Activated naive CD8-positive, alpha-beta T cell treated with anti-CD3 and anti-CD28 coated beads for 36 hours (primary cell): Measurements from ENCODE around the gene CHRDL1. TPM values are rescaled to one million over a fixed set of nuclear protein-coding genes. Genes with fewer than 3 reads are reported as not detected.

Experiments used
- DNase-seq: peaks from one replicate; pipeline ENCODE4 v3.0.0; 2021
- H3K27ac Mint-ChIP-seq: one replicate; pipeline ENCODE4 v1.8.0; 2022; ENCODE audit warnings: mild to moderate bottlenecking, moderate library complexity, mixed read lengths
- H3K27me3 Mint-ChIP-seq: one replicate; pipeline ENCODE4 v1.8.0; 2022; ENCODE audit warnings: mild to moderate bottlenecking, mixed read lengths
- H3K36me3 Mint-ChIP-seq: one replicate; pipeline ENCODE4 v1.8.0; 2021; ENCODE audit warnings: mild to moderate bottlenecking, mixed read lengths
- H3K4me1 Mint-ChIP-seq: one replicate; pipeline ENCODE4 v1.8.0; 2021; ENCODE audit warnings: mixed read lengths
- H3K4me3 Mint-ChIP-seq: one replicate; pipeline ENCODE4 v1.8.0; 2022; ENCODE audit warnings: mild to moderate bottlenecking, moderate library complexity, mixed read lengths
- H3K9me3 Mint-ChIP-seq: one replicate; pipeline ENCODE4 v1.8.0; 2022; ENCODE audit warnings: mixed read lengths
- total RNA-seq, 2 experiments: library from RNA; stranded (reverse); gene quantifications; one replicate each; pipeline ENCODE4 v1.2.3, GENCODE V29; 2021

Gene CHRDL1
- total RNA-seq, 2 experiments from 2014 or later, result not detected

DNA sequence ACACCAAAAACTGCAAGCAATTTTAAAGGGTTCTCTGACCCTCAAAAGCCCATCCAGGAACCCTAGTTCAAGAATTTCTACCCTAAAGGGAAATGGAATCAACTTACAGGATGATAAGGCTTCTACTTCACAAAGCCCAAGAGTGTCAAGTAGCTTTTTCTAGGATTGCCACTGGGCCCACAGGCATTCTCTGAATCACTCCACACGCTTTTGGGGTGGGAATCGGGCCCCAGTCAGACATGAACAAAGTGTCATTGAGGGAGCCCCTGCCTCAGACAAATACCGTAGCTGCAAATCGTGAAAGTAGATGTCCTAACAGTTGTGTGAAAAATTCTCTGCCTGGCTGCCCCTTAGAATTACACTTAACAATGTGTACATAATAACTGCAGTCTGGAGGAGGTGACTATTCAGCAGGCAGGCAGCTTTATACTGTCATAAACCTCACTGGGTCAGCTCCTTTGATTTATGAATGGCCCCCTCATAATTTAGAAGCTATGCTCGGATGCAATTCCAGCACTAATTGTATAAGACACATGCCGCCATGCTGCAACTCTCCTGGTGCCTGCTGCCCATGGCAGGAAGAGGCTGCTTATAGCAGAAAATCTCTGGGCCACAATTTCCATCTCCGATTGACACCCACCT, 36.7 kb downstream of the CHRDL1 start:
- H3K4me1 Mint-ChIP-seq, result no peaks in the 10 kb centered on the region
- no peaks in the 10 kb centered on the region for H3K36me3 Mint-ChIP-seq
- no peak overlapping the region for H3K27ac Mint-ChIP-seq
- no peaks in the 10 kb centered on the region for H3K27me3 Mint-ChIP-seq
- H3K4me3 Mint-ChIP-seq, result no peak overlapping the region
- DNase-seq, result no peak
- H3K9me3 Mint-ChIP-seq, result peaks cover 4% of the 10 kb centered on the region

DNA sequence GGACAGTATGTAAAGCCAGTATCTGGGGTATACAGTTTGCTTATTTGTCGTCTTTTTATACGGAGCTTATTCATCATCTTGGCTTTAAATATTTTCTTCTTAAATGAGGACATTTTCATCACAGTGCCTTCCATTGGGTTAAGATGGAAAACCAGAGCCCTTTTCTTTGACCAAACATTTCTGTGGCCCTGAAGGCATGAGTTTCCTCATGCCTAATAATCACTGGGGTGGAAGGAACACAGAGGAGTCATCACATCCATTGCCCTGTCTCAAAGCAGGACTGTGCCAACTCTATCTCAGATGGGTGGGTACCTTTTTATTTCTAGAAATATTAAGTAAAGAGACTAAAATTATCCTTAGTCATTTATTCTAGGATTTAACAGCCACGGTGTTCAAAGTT, 40.0 kb downstream of the CHRDL1 start:
- no peaks in the 10 kb centered on the region for H3K27me3 Mint-ChIP-seq
- H3K9me3 Mint-ChIP-seq, result peaks cover 5% of the 10 kb centered on the region
- no peak overlapping the region for H3K4me3 Mint-ChIP-seq
- no peaks in the 10 kb centered on the region for H3K4me1 Mint-ChIP-seq
- no peak overlapping the region for H3K27ac Mint-ChIP-seq
- DNase-seq, result no peak
- H3K36me3 Mint-ChIP-seq, result no peaks in the 10 kb centered on the region

DNA sequence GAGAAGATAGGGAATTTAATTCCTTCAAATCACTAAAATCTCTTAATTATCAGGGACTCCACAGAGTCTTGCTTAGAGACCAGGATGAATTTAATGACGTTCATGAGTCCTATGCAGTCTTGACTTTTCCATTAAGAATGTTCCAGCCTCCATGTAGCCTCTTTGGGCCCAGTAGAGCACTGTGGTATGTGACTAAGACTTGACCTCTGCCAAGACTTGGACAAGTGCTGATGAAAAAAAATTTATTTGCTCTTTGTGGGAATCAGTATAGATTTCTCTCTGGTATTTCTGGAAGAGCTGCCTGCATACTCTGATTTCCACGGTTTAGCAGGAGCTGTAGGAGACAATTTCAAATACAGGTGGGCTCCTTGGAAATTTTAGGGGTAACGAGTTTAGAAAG, 40.6 kb downstream of the CHRDL1 start:
- peaks cover 5% of the 10 kb centered on the region for H3K9me3 Mint-ChIP-seq
- H3K4me3 Mint-ChIP-seq, result no peak overlapping the region
- no peaks in the 10 kb centered on the region for H3K4me1 Mint-ChIP-seq
- DNase-seq, result no peak
- H3K36me3 Mint-ChIP-seq, result no peaks in the 10 kb centered on the region
- H3K27me3 Mint-ChIP-seq, result no peaks in the 10 kb centered on the region
- no peak overlapping the region for H3K27ac Mint-ChIP-seq

DNA sequence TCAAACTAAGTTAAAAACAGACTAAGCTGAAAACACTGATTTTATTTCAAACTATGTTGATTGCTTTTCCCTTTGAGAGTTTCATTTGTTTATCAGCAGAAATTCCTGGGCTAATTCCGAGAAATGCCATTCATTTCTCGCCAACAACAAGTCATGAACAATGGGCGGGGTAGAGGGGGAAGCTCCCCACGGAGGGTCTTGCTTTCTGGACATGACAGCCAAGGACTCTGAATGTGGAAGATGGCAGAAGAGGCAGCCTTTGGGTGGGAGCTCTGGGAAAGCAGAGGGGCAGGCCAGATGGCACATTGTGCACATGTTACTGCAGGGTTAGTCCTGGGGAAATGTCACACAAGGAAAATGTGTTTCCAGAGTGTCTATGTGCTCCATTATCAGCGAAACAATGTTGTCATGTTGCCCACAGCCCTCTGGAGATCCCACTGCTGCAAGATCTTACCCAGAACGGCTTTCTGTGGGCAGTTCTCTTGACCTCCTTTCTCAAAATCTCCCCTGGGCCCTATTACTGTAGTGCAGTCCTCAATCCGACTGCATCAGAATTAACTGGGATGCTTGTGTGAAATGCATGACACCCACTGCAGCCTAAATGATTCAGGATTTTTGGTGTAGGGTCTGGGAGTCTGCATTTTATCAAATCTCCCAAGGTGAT, 45.0 kb downstream of the CHRDL1 start:
- H3K36me3 Mint-ChIP-seq, result no peaks in the 10 kb centered on the region
- H3K27me3 Mint-ChIP-seq, result no peaks in the 10 kb centered on the region
- no peak for DNase-seq
- no peaks in the 10 kb centered on the region for H3K4me1 Mint-ChIP-seq
- no peak overlapping the region for H3K4me3 Mint-ChIP-seq
- no peak overlapping the region for H3K27ac Mint-ChIP-seq
- peaks cover 1% of the 10 kb centered on the region for H3K9me3 Mint-ChIP-seq

DNA sequence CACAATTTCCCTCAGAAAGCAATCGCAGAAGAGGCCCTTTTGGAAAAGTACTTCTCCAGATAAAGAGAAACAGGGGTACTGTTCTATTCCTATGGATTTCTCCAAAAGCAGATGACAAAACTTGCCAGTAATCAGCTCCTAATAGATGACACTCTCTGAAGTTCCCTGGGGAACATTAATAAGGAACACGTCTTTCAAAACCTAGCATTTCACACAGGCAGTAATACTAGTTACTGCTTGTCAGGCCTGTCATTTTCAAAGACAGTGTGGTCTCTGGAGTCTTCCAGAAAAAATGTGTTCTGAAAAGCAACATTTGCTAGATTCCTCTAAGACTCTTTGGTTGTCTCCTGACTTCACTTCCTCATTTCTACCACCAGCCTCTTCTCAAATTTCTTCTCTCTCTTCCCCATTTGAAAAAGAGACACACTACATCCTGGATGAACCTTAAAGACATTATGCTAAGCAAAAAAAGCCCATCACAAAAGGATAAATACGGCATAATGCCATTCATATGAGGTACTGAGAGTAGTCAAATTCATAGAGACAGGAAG, 47.3 kb downstream of the CHRDL1 start:
- H3K4me1 Mint-ChIP-seq, result no peaks in the 10 kb centered on the region
- H3K4me3 Mint-ChIP-seq, result no peak overlapping the region
- DNase-seq, result no peak
- no peaks in the 10 kb centered on the region for H3K27me3 Mint-ChIP-seq
- H3K9me3 Mint-ChIP-seq, result peaks cover 1% of the 10 kb centered on the region
- no peak overlapping the region for H3K27ac Mint-ChIP-seq
- no peaks in the 10 kb centered on the region for H3K36me3 Mint-ChIP-seq

DNA sequence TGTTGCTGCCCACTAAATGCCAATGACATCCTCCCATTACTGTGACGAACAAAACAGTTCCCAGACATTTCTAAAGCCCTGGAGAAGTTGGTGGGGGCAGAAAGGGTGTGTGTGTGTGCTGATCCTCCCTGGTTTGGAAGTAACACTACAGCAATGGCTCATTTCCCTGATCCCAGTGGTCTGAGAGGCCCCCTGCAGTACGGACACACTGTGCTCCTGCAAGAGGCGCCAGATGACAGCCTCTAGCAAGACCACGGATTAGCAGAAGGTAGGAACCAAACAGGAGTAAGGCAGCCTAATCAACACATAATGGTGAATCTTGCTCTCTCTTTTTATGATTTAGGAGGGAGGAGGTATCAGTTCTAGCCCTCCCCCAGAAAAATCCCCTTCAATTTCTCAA, 49.6 kb downstream of the CHRDL1 start:
- H3K9me3 Mint-ChIP-seq, result no peaks in the 10 kb centered on the region
- no peaks in the 10 kb centered on the region for H3K4me1 Mint-ChIP-seq
- H3K36me3 Mint-ChIP-seq, result no peaks in the 10 kb centered on the region
- no peak for DNase-seq
- H3K27me3 Mint-ChIP-seq, result no peaks in the 10 kb centered on the region
- no peak overlapping the region for H3K27ac Mint-ChIP-seq
- H3K4me3 Mint-ChIP-seq, result no peak overlapping the region

DNA sequence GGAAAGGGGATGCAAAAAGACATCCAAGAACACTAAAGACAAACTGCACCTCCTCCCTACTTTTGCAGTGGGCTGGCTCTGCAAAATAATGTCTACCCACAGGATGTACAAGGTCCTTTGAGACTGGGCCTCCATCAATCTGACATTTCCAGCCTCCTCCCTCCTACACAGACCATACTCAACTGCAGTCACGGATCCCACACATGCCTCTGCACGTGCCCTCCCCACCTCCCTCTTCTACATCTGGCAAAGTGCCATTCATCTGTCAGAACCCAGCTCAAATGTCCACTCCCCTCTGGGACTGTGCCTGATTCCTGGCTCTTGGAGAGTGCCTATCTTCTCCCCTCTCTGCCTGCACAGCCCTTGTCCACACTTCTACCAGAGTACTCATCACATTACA, 50.3 kb downstream of the CHRDL1 start:
- DNase-seq, result no peak
- Mint-ChIP-seq H3K9me3 (no peaks in the 10 kb centered on the region), H3K27ac (no peak overlapping the region), H3K4me3 (no peak overlapping the region), H3K4me1 (no peaks in the 10 kb centered on the region), H3K36me3 (no peaks in the 10 kb centered on the region), H3K27me3 (no peaks in the 10 kb centered on the region)

DNA sequence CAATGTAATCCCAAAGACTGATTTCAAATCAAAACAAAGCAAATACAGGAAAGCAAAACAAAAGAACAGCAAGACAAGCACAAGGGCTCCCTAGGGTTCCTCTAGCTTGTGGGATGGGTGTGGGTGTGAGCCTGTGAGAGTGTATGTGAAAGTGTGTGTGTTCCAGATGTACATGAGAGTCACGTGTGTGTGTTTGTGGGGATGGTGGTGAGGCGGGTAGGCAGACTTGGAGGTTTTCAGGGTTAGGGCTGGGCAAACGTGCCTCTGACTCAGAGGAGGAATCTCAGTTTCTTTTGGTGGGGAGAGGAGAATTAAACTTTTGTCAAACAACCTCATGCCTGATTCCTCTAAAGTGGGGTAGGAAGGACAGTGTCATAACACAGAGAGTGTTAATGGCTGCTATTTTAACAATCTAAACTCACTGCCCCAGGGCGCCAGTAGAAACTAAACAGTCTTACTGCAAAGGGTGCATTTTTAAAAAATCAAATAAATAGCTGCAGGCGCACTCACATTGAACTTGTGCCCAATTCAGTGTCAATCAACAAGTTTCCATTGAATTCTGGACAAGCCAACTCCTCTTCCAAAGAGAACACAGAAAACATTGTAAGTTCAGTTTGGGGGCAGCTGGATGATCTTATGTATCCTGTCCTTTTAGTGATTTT, 51.8 kb downstream of the CHRDL1 start:
- DNase-seq, result no peak
- H3K27ac Mint-ChIP-seq, result no peak overlapping the region
- H3K36me3 Mint-ChIP-seq, result no peaks in the 10 kb centered on the region
- no peaks in the 10 kb centered on the region for H3K4me1 Mint-ChIP-seq
- no peaks in the 10 kb centered on the region for H3K27me3 Mint-ChIP-seq
- no peaks in the 10 kb centered on the region for H3K9me3 Mint-ChIP-seq
- no peak overlapping the region for H3K4me3 Mint-ChIP-seq

DNA sequence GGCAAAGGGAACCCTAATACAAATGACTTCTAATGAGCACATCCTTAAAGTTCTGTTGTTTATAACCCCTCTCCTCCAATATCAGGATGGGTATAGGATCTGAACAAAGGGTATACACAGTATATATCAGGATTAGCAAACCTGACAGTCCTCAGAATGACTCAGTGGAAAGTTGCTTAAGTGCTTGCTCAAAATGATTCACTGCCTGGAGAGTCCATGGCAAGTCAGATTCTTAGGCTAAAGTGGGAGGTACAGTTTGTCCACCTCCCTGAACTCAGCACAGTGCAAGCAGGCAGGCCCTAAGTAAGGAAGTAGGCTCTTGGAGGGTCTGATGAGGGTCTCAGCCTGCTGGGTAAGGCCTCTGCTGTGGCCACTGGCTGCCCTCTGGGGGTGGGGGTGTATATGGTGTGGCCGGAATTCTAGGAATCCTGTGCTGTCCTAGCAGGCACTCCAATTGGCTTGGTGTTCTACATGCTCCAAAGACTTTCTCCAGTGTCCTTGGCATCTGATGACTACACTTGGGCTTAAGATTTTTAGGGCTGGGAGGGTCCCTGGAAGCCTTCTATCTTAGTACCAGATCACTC, 54.3 kb downstream of the CHRDL1 start:
- Mint-ChIP-seq H3K9me3 (no peaks in the 10 kb centered on the region), H3K4me3 (no peak overlapping the region), H3K4me1 (no peaks in the 10 kb centered on the region), H3K27ac (no peak overlapping the region), H3K36me3 (no peaks in the 10 kb centered on the region), H3K27me3 (no peaks in the 10 kb centered on the region)
- DNase-seq, result no peak

DNA sequence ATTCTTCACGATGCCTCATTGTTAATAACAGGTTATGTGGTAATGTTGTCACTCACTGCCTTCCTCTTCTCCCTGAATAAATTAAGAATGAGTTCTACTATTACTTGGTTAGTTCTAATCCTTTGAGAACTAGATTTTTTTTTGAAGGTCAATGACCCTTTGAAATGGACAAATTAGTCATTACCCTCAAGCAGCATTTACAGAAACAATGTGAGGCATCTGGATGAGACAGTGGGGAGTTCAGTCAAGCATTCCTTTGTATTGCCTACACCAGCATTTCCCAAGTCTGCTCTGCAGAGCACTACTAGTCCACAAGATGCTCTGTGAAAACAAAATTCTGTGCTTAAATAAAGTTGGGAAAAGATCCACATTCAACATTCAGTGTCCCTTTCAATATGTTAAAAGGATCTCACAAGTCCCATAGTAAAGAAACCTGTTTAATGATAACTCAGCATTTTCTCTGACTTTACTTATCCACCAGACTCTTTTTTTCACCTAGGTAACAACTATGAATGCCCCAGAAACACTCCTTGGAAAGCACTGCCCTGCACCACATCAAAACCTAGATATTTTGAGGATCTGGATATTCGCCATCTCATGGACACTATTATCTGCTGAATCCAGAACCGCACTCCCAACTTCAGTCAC, 60.6 kb downstream of the CHRDL1 start:
- Mint-ChIP-seq H3K9me3 (no peaks in the 10 kb centered on the region), H3K4me3 (no peak overlapping the region), H3K27me3 (peaks cover 4% of the 10 kb centered on the region), H3K36me3 (no peaks in the 10 kb centered on the region), H3K27ac (no peak overlapping the region), H3K4me1 (no peaks in the 10 kb centered on the region)
- no peak for DNase-seq

DNA sequence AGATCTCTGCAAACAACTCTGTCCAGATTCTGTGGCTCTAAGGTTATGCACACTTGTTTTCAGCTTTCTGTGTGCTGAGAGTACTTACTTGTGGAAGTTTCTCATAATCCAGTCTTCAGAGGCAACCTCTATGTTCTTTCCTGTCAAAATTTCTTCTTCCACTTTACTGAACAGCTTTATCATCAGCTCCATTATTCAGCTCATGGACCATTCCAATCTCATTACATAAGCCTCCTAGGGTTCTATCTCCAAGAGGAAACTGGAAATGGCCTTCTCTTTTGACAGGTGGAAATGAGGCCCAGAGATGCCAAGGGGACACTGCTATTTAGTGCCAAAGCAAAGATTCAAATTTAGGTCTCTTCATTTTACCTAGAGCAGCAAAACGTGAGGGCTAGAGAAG, 61.3 kb downstream of the CHRDL1 start:
- Mint-ChIP-seq H3K9me3 (no peaks in the 10 kb centered on the region), H3K4me1 (no peaks in the 10 kb centered on the region), H3K4me3 (no peak overlapping the region), H3K27me3 (peaks cover 4% of the 10 kb centered on the region), H3K27ac (no peak overlapping the region), H3K36me3 (no peaks in the 10 kb centered on the region)
- DNase-seq, result no peak

DNA sequence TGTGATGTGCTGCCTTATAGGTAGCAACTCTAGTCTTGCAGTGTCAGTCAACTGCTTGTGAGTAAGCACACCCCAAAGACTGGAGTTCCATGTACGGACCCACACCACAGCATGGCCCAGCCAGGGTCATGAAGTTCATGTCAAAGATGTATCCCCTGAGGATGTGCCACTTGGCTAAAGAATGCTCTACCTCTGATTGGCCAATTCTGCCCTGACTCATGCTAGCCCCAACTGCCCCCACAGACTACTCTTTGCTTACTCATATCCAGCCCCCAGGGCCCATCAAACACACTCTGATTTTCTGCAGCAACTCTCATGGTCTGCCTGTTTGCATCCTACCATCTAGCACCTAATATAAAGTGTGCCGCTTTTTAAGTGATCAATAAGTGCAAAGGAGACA, 62.5 kb downstream of the CHRDL1 start:
- no peaks in the 10 kb centered on the region for H3K9me3 Mint-ChIP-seq
- no peaks in the 10 kb centered on the region for H3K36me3 Mint-ChIP-seq
- H3K27me3 Mint-ChIP-seq, result peaks cover 4% of the 10 kb centered on the region
- H3K27ac Mint-ChIP-seq, result no peak overlapping the region
- no peaks in the 10 kb centered on the region for H3K4me1 Mint-ChIP-seq
- H3K4me3 Mint-ChIP-seq, result no peak overlapping the region
- DNase-seq, result no peak

DNA sequence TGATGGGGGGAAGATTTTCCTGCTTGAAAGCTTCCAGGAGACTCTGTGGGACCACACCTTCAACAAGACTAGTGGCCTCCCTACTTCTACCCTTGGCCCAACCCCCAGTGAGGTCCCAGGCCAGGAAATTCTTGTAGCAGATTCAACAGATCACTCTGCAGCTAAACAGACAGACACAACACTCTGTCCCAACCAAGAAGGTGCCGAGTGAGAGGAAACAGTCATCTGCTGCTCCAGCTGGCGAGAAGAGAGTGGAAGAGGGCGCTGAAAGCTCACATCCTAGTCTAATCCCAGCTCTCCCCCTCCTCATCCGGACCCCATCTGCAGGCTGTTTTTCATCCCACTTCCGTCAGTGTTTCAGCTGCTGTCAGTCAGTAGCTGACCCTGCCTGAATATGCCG, 63.4 kb downstream of the CHRDL1 start:
- Mint-ChIP-seq H3K4me3 (no peak overlapping the region), H3K4me1 (no peaks in the 10 kb centered on the region), H3K27me3 (peaks cover 4% of the 10 kb centered on the region), H3K27ac (no peak overlapping the region), H3K36me3 (no peaks in the 10 kb centered on the region), H3K9me3 (no peaks in the 10 kb centered on the region)
- no peak for DNase-seq

DNA sequence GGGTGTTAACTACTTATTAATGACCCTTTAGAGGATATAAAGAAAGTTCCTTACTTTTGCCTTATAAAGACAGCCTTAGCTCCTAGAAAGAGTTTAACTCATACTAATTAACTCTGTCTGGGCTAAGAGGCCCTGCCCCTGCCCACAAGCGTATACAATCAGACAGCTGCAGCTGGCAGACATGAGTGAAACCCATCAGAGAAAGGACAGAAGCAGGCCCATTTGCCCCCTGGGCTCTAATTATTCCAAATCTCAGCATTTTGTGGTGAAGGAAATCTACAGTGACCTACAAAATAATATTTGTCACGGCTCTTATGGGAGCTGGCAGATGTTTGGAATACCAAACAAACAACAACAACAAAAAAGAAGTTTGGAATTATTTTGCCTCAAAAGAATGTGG, 71.8 kb downstream of the CHRDL1 start:
- Mint-ChIP-seq H3K4me1 (no peaks in the 10 kb centered on the region), H3K27me3 (no peaks in the 10 kb centered on the region), H3K36me3 (no peaks in the 10 kb centered on the region), H3K4me3 (no peak overlapping the region), H3K9me3 (no peaks in the 10 kb centered on the region), H3K27ac (no peak overlapping the region)
- no peak for DNase-seq

DNA sequence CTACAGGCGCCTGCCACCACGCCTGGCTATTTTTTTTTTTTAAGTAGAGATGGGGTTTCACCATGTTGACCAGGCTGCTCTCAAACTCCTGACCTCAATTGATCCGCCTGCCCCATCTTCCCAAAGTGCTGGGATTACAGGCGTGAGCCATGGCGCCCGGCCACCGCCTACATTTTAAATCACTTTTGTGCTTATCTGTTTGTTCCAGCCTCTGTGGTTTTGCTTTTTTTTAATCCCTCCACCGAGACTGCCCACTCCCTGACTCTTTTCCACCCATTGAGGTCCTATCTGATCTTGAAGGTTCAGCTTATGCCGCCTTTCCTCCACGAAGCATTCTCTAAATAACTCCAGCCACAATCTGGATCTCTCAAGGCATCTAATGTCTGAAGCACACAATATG, 73.5 kb downstream of the CHRDL1 start:
- H3K36me3 Mint-ChIP-seq, result no peaks in the 10 kb centered on the region
- DNase-seq, result no peak
- no peaks in the 10 kb centered on the region for H3K27me3 Mint-ChIP-seq
- no peak overlapping the region for H3K27ac Mint-ChIP-seq
- no peaks in the 10 kb centered on the region for H3K9me3 Mint-ChIP-seq
- no peaks in the 10 kb centered on the region for H3K4me1 Mint-ChIP-seq
- H3K4me3 Mint-ChIP-seq, result no peak overlapping the region
